HFF-Myc (cell line): ENCODE measurements around the gene AVPI1.
A peak's percentile ranks its signal among the peaks of the same experiment; 100 is the strongest.
"Not testable (repeated sequence)": the region's sequence is repeated elsewhere in the genome, so short reads cannot be mapped to it uniquely, and the experiment has no call there.

Experiments
- DNase-seq: peaks from one replicate; pipeline ENCODE4 v3.0.0-alpha.2; 2011; ENCODE audit warnings: low read depth; ENCODE audit errors: extremely low read depth
- H3K4me3 ChIP-seq: replicated peaks from 2 replicates; pipeline ENCODE4 v1.5.1; 2011; ENCODE audit warnings: low read depth, mild to moderate bottlenecking, control low read depth, low read length
- TF ChIP-seq, protein P1 (sequence below): IDR thresholded peaks from 2 replicates; pipeline ENCODE4 v1.5.1; 2012; ENCODE audit warnings: mild to moderate bottlenecking, low read depth, low read length, control low read depth; ENCODE audit errors: missing control alignments

AVPI1 gene

GRCh38 chr10:97687785-97688781 is 1.0 kb upstream of the AVPI1 start:
- peak overlapping the region; percentile 86; the same call in 1 of the 2 replicates for H3K4me3 ChIP-seq
- DNase-seq, result no peak

DNA sequence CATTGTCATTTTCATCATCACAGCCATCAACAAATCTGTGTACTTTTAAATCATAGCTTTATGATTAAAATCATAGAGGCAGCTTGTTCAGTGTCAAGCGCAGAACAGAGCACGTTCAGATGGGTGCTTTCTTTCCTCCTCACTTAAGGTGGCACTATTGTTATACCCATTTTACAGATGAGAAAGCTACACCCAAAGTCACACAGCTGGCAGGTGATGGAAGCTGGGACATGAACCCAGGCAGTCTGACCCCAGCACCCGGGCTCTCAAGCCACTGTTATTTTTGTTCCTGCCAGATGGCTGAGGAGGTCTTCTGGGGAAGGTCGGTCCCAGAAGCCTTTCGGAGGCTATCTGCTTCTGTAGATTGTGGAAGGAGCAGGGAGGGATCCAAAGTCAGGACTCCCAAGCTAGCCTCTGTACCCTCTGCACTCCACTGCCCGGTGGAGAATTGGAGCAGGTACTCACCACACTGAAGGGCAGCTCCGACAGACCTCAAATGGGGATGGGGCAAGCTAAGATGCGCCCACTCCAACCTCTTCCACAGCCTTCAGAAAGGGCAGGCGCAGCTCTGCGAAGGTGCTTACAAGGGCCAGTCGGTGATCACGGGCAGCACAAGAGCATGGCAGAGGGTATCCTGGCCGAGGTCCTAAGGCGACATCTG is 610 bp downstream of the AVPI1 start:
- TF ChIP-seq, protein P1, sequence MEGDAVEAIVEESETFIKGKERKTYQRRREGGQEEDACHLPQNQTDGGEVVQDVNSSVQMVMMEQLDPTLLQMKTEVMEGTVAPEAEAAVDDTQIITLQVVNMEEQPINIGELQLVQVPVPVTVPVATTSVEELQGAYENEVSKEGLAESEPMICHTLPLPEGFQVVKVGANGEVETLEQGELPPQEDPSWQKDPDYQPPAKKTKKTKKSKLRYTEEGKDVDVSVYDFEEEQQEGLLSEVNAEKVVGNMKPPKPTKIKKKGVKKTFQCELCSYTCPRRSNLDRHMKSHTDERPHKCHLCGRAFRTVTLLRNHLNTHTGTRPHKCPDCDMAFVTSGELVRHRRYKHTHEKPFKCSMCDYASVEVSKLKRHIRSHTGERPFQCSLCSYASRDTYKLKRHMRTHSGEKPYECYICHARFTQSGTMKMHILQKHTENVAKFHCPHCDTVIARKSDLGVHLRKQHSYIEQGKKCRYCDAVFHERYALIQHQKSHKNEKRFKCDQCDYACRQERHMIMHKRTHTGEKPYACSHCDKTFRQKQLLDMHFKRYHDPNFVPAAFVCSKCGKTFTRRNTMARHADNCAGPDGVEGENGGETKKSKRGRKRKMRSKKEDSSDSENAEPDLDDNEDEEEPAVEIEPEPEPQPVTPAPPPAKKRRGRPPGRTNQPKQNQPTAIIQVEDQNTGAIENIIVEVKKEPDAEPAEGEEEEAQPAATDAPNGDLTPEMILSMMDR, result no peak
- DNase-seq, result no peak
- peak overlapping the region; percentile 86 for H3K4me3 ChIP-seq

More at GRCh38 chr10:97687785-97688781, 1.0 kb upstream of the AVPI1 start:
- TF ChIP-seq, protein P1, result no peak

DNA sequence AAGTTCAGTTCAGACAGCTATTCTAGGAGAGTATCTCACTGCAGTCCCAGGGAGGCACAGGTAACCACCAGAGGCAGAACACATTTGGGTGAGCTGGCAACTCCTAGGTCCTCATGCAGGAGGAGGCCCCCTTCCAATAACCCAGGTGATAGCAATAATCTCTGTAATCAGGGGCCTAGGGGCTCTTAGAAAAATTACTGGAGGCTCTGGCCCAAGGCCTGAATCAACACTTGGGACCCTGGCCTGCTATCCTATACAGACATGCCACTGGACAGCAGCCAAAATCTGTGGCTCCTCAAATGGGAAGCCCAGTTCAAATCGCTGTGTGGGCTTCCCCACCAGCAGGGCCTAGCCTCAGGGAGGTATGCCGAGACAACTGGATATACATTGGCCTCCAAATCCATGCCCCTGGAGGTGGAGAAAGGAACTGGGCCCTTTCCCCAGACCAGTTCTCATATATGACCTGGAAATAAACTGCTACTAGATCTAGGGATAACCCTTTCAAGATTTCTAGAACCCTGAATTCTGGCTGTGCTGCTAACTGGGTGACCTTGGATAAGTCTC is 1.6 kb downstream of the AVPI1 start:
- peak overlapping the region; percentile 86 for H3K4me3 ChIP-seq

DNA sequence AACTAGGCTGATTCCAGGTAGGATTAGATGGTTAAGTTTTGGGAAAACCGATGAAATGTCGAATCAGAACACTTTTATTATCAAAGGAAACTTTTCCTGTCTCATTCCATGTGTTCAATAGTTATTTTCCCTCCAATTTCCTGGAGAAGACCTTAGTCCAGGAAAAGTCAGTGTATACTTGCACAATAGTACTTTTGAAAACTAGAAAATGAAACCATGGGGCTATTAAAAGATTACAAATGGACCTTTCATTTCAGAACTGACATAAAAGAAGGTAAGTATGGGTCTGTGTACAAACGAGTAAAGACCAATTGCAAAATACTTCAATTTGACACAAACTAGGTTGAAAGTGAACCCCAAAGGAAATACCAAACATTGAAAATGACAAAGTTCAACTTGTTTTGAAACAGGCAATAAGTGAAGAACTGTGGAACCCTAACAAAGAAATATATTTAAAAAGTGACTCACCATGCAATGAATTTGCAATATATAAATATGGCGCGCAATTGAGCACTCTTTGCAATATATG is 2.1 kb downstream of the AVPI1 start:
- TF ChIP-seq, protein P1, result no peak
- no peak for DNase-seq
- H3K4me3 ChIP-seq, result peak overlapping the region; percentile 86

More for the DNA sequence above, 1.6 kb downstream of the AVPI1 start:
- TF ChIP-seq, protein P1, result peak; percentile 47
- DNase-seq, result no peak

- H3K4me3 ChIP-seq, result peak overlapping the region; percentile 86
- not testable (repeated sequence) for DNase-seq
Observed at GRCh38 chr10:97684368-97684713, 2.7 kb downstream of the AVPI1 start.

DNA sequence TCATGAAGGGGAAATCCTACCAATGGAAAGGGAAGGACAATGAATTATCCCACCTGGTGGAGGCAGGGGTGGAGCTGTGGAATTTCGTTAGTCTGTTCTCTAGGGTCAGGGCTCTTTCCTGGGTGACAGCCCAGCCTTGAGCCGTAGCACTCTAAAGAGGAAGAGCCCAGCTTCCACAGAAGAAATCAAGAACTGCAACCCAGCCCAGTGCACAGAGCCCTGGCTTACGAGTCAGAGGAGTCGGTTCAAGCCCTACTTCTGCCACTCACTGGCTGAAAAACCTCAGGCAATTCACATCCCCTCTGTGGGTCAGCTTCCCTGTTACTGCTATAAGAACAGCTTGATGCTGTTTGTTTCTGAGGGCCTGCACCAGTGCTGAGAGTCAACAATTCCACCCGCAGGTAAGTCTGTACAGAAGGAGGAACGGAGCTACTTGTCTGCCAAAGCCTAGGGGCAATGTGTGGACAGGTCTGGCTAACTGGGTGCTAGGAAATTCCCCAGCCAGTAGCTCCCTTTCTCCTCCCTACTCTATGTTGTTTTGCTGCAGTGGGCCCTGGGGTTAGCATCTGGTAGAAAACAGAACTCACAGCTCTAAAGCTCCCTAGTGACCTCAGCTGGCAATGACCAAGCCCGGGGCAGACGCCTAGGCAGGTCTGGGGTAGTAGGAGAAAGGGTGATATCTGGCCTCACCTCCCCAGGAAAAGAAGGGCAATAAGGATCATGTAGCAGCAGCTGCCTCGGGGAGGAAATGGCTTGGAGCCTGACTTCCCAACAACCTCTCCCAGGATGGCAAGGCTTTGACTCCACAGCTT is 3.3 kb downstream of the AVPI1 start:
- TF ChIP-seq, protein P1, result no peak
- peak overlapping the region; percentile 24 for H3K4me3 ChIP-seq
- DNase-seq, result no peak
